Measurements from ENCODE around the gene ST6GALNAC6. TPM values are rescaled to one million over a fixed set of nuclear protein-coding genes. Genes with fewer than 3 reads are reported as not detected.
"Not testable (repeated sequence)": the region's sequence is repeated elsewhere in the genome, so short reads cannot be mapped to it uniquely, and the experiment has no call there.

The ST6GALNAC6 gene
- total and polyA plus RNA-seq, 11 donors = 28.4 to 75.9 (median 43.2) TPM

DNA sequence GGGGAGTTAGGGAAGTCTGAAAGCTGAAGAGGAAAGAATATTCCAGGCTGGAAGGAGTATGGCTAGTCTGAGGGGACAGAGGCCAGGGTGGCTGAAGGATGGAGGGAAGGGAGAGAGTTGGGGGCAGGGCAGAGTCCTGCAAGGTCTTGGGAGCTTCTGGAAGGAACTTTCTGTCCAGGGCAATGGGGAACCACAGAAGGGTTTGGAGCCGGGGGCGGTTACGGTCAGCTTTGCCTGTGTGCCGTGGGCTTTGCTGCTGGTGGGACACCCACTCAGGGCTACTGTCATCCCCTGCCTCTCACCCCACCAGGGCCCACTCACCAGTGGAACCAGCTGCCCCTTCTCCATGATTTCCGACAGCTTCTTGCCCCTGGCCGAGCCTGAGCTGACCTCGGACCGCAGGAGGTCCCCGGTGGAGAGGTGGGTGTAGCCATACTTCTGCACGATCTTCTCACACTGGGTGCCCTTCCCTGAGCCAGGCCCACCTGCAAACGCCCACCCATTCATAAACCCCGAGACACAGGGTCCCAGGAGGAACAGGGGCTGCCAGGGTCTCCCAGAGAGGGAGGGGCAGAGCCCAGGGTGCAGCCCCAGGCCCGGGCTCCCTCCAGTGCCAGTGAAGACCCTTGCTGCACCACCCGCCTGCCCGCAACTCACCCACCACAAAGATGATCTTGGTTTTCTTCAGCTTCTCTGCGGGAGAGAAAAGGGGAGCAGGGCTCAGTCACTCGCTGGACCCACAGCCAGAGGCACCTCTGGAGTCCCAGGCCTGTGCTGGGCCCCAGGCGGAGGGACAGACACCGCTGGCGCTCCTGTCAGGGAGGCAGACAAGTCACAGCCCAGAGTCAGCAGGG is 26.8 kb downstream of the ST6GALNAC6 start:
- 89 to 94% (median 92%) methylated on average over 12 to 20 of the region's 20 CpGs for WGBS, 4 donors
- Histone ChIP-seq H3K36me3 (peaks cover 0 to 57% (median 40%) of the 10 kb centered on the region in 9 donors), H3K9me3 (no peaks in the 10 kb centered on the region), H3K27ac (peak overlapping the region in 6 of 12 donors; percentile 13 to 96 (median 92)), H3K4me1 (peaks cover 0 to 74% (median 48%) of the 10 kb centered on the region in 12 donors), H3K4me3 (no peak overlapping the region), H3K27me3 (no peaks in the 10 kb centered on the region)
- intact Hi-C loops (cut with DNase I) = loop anchor here in 9 of 10 donors (2.0 to 5.0 kb wide), 8 partner anchors 40 to 280 kb away; partner anchors contain the start of genes TOR2A (in 5 of the 9), FPGS (in 4 of the 9), CDK9 (in 2 of the 9) and ST6GALNAC4 (in 2 of the 9)
- DNase-seq (no peak), ATAC-seq (no peak)
- TF ChIP-seq POLR2A (IDR thresholded peaks at IDR 0.05) = no peak
- TF ChIP-seq, protein P1, sequence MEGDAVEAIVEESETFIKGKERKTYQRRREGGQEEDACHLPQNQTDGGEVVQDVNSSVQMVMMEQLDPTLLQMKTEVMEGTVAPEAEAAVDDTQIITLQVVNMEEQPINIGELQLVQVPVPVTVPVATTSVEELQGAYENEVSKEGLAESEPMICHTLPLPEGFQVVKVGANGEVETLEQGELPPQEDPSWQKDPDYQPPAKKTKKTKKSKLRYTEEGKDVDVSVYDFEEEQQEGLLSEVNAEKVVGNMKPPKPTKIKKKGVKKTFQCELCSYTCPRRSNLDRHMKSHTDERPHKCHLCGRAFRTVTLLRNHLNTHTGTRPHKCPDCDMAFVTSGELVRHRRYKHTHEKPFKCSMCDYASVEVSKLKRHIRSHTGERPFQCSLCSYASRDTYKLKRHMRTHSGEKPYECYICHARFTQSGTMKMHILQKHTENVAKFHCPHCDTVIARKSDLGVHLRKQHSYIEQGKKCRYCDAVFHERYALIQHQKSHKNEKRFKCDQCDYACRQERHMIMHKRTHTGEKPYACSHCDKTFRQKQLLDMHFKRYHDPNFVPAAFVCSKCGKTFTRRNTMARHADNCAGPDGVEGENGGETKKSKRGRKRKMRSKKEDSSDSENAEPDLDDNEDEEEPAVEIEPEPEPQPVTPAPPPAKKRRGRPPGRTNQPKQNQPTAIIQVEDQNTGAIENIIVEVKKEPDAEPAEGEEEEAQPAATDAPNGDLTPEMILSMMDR (IDR thresholded peaks at IDR 0.05) = no peak

GRCh38 chr9:127871531-127871930 is 27.9 kb downstream of the ST6GALNAC6 start:
- ATAC-seq (no peak), DNase-seq (no peak)
- peaks cover 0 to 60% (median 45%) of the 10 kb centered on the region in 9 donors for H3K36me3 ChIP-seq
- H3K9me3 ChIP-seq = no peaks in the 10 kb centered on the region
- no peak overlapping the region for H3K27ac ChIP-seq
- H3K27me3 ChIP-seq = no peaks in the 10 kb centered on the region
- WGBS, 4 donors = 76 to 88% (median 85%) methylated on average over 9 of the region's 9 CpGs
- TF ChIP-seq, protein P1 (IDR thresholded peaks at IDR 0.05) = no peak
- no peak for TF ChIP-seq POLR2A (IDR thresholded peaks at IDR 0.05)
- H3K4me1 ChIP-seq = peaks cover 0 to 73% (median 49%) of the 10 kb centered on the region in 12 donors
- intact Hi-C loops (cut with DNase I) = loop anchor here in 9 of 10 donors (2.0 to 5.0 kb wide), 9 partner anchors 41 to 279 kb away; partner anchors contain the start of genes CDK9 (in 5 of the 9), TOR2A (in 5 of the 9), FPGS (in 4 of the 9) and ST6GALNAC4 (in 2 of the 9)
- no peak overlapping the region for H3K4me3 ChIP-seq

DNA sequence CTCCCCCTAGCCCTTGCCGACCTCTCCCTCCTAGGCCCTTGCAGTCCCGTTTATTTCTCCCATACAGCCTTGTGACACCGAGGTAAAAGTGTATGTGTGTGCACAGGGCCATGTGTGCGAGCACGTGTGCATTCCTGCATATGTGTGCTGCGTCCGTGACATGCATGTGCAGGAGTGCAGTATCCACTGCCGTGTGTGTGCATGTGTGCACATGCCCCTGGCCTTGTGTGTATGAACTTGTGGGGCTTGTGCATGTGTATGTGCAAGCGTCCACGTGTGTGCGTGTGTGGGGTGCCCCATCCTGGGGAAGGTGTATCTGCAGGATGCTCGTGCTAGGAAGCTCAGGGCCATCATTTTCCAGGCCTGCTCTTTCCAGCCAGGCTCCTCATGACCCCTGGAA is 28.5 kb downstream of the ST6GALNAC6 start:
- H3K27ac ChIP-seq = no peak overlapping the region
- no peak for ATAC-seq
- peaks cover 0 to 60% (median 45%) of the 10 kb centered on the region in 9 donors for H3K36me3 ChIP-seq
- no peaks in the 10 kb centered on the region for H3K9me3 ChIP-seq
- no peak overlapping the region for H3K4me3 ChIP-seq
- WGBS, 4 donors = 74 to 87% (median 81%) methylated on average over 12 of the region's 12 CpGs
- H3K27me3 ChIP-seq = no peaks in the 10 kb centered on the region
- intact Hi-C loops (cut with DNase I) = loop anchor here (1.0 to 5.0 kb wide), 10 partner anchors 41 to 279 kb away; partner anchors contain the start of genes TOR2A (in 6 of the 10), CDK9 (in 5 of the 10), FPGS (in 4 of the 10) and ST6GALNAC4 (in 2 of the 10)
- H3K4me1 ChIP-seq = peaks cover 0 to 68% (median 45%) of the 10 kb centered on the region in 12 donors
- DNase-seq = no peak
- TF ChIP-seq, protein P1 (IDR thresholded peaks at IDR 0.05) = no peak
- TF ChIP-seq POLR2A (IDR thresholded peaks at IDR 0.05) = no peak

DNA sequence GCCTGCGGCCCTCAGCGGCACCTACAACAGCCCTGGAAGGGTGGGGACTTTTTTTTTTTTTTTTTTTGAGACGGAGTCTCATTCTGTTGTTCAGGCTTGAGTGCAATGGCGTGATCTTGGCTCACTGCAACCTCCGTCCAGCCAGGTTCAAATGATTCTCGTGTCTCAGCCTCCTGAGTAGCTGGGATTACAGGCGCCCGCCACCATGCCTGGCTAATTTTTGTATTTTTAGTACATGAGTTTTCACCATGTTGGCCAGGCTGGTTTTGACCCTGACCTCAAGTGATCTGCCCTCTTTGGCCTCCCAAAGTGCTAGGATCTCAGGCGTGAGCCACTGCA is 29.3 kb downstream of the ST6GALNAC6 start:
- Histone ChIP-seq H3K27ac (peak overlapping the region in 5 of 12 donors; percentile 27 to 86 (median 35)), H3K36me3 (peaks cover 0 to 60% (median 45%) of the 10 kb centered on the region in 9 donors), H3K4me1 (peaks cover 0 to 60% (median 41%) of the 10 kb centered on the region in 12 donors)
- not testable (repeated sequence) for H3K4me3 ChIP-seq, H3K27me3 ChIP-seq, H3K9me3 ChIP-seq, ATAC-seq, DNase-seq
- intact Hi-C loops (cut with DNase I) = loop anchor here (1.0 to 5.0 kb wide), 10 partner anchors 42 to 278 kb away; partner anchors contain the start of genes TOR2A (in 6 of the 10), CDK9 (in 5 of the 10), FPGS (in 4 of the 10) and ST6GALNAC4 (in 2 of the 10)
- 58 to 64% (median 61%) methylated on average over 9 of the region's 9 CpGs for WGBS, 4 donors
- TF ChIP-seq, protein P1 (IDR thresholded peaks at IDR 0.05) = peak in 2 of 12 donors; percentile 18 to 33

Data from heart left ventricle (tissue), 16 donors.